UCSD-AML1 (cell line): ENCODE data around the gene ATXN1.
"Not testable (repeated sequence)": the region's sequence is repeated elsewhere in the genome, so short reads cannot be mapped to it uniquely, and the experiment has no call there.

Experiments used
- DNase-seq: peaks from one replicate; lab custom pipeline; 2025; ENCODE audit not compliant: unreplicated experiment; lab: John Stamatoyannopoulos, UW

Gene ATXN1

DNA sequence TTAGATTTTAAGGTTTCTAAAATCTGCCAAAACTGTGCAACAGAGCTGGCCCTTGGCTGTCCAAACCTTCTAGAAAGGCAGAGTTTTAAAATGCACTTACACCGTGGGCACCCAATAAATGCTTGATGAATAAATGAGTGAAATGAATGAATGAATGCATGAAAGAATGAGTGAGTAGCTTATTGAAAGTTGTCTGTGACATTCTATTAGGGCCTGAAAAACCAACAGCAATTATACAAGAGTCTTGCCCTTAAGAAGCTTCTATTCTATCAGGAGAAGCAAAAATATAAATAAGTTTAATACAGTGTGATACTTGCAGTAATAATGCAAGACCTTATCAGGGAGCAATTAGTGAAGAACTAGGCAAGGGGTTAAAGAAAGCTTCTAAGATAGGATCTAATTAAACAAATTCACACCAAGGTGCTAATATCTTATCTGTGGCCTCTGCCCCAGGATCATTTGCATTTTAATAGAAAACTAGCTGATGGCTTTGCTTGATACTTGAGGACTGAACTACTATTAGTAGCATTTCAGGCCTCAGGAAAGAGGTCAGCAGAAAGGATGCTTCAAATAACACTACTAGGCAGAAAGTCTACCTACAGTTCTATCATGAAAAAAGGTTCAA lies 292.2 kb downstream of the ATXN1 start:
- no peak for DNase-seq

DNA sequence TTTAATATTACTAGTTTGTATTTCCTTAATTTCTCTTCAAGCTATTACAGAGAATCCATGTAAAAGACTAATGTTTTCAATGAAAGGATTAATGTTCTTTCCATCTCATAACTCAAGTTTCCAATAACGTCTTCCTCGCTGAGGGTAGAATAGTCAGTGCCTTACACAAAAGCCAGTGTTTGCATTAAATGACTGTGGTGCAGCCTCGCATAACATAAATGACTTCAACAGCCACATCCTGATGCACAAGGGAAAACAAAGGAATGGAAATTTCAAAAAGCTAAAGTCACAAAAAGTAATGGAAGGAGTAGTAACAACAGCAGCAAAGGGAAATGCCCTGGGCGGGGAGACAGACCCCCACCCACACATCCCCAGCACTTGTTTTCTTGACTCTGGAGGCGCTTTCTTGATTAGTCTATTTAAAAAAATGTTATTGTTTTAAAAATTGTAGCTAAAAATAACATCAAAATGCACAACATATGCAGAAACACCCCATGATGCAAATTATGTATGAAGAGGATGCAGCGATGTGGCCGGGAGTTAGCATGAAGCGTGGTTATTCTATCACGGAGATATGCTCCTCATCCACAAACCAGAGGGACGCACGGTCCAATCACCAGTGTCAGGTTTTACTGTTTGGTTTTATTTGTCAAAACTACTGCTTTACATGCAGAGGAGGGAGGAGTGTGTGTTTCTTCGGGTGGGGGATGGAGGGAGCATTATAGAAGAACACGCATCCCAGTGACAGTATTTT lies 294.3 kb downstream of the ATXN1 start:
- no peak for DNase-seq

DNA sequence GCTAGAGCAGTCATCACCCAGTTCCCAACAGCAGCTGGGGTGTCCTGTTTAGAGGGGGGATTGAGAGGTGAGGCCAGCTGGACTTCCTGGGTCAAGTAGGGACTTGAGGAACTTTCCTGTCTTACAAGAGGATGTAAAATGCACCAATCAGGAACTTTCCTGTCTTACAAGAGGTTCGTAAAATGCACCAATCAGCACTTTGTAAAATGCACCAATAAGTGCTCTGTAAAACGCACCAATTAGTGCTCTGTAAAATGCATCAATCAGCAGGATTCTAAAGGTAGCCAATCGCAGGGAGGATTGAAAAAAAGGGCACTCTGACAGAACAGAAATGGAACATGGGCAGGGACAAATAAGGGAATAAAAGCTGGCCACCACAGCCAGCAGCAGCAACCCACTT lies 297.2 kb downstream of the ATXN1 start:
- no peak for DNase-seq

DNA sequence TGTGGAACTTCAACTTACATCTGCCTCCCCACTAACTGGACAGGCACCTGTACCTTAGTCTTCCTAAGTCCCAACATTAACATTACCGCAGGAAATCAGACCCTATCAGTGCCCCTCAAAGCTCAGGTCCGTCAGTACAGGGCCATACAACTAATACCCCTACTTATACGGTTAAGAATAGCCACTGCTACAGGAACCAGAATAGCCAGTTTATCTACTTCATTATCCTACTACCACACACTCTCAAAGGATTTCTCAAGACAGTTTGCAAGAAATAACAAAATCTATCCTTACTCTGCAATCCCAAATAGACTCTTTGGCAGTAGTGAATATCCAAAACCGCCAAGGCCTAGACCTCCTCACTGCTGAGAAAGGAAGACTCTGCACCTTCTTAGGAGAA lies 298.0 kb downstream of the ATXN1 start:
- not testable (repeated sequence) for DNase-seq

DNA sequence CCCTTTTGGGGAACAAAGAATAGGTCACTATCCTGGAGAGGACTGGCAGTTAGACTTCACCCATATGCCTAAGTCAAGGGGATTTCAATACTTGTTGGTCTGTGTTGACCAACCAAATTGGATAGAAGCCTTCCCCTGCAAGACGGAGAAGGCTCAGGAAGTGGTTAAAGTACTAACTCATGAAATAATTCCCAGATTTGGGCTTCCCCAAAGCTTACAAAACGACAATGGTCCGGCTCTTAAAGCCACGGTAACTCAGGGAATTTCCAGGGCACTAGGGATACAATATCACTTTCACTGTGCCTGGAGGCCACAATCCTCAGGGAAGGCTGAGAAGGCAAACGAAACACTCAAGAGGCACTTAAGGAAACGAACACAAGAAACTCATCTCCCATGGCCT lies 299.8 kb downstream of the ATXN1 start:
- no peak for DNase-seq

DNA sequence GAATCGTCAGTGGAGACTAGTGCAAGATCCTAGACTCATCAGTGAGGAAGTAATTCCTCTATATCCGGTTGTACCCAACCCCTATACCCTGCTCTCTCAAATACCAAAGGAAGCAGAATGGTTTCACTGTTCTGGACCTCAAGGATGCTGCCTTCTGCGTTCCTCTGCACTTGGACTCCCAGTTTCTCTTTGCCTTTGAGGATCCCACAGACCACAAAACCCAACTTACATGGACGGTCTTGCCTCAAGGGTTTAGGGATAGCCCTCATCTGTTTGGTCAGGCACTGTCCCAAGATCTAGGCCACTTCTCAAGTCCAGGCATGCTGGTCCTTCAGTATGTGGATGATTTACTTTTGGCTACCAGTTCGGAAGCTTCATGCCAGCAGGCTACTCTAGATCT lies 301.8 kb downstream of the ATXN1 start:
- DNase-seq = not testable (repeated sequence)

DNA sequence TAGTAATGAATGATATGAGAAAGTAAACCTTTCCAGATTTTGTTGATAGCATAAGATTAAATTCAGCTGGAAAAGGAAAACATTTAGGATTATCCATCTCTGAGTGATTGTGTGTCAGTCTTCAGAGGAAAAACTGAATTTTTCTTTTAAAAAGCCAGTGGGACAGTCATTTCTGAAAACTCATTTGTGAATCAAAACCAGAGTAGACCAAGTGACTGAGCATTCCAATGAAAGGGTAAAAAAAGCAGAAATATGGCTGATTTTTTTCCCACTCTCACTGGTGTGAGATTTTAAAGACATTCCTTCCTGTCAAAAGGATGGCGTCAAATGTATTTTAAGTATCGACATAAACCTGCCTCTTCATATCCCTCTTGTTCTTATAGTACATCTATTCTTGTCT lies 308.9 kb downstream of the ATXN1 start:
- DNase-seq = no peak

DNA sequence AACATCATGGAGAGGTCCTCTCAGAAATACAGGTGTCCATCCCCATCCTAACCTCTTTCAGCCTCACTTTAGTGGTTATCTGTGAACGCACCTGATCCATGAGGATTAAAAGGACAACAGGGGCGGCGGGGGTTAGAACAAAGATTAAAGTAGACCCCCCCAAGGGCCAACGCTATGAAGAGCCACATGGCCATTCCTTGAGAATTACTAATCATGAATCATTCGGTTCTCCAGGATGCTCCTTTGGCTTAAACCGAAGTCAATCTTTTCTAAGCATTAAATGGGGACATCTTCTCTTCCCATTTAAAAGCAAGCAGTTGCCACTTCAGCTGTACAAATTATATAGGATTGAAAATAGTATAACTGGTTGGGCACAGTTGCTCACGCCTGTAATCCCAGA lies 310.4 kb downstream of the ATXN1 start:
- DNase-seq = no peak

DNA sequence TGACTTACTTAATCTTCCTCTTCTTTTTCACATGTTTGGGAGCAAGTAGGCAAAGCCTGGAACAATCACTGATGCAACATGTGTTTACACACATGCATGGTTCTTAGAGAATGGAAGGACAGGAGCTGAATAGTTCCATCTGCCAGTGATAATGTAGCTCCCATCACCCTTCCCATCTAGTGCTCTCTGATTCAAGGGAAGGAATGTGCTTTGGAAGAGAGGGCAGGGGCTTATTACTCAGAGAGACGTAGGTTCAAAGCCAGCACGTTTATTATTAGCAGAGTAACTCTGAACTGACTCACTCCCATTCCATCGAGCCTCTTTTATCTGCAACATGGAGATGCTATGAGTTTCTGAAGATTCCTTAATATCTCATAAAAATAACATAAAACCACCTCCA lies 311.0 kb downstream of the ATXN1 start:
- no peak for DNase-seq

DNA sequence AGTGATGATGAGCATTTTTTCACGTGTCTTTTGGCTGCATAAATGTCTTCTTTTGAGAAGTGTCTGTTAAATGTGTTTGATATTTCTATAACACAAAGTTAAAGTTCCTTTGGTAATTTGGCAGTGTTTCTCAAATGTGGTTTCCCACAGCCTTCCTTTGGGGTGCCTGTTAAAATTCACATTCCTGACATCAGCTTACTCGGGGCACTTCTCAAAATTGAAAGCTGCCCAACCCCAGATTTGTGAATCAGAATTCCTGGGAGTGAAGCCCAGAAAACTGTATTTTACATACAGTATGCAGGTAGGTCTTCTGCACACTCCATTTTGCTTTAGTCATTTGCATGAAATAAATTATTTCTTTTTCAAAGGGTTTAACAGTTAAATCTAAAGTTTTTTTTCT lies 315.0 kb downstream of the ATXN1 start:
- no peak for DNase-seq

DNA sequence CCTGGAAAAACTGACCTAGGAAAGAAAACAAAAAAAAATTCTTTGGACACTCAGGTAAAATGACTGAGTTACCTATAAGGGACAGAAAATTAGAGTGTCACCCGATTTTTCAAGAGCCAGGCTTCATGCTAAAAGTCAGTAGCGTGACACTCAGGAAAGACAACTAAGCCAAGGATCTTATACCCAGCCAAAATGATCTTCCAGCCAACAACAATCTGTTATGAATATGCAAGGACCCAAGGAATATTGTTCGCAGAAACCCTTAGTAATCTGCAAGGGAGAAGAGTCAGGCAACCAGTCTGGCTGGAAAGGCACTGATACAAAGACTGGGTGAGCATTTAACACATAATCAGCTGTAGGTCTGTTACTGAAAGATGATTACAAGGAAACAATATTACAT lies 319.2 kb downstream of the ATXN1 start:
- no peak for DNase-seq

DNA sequence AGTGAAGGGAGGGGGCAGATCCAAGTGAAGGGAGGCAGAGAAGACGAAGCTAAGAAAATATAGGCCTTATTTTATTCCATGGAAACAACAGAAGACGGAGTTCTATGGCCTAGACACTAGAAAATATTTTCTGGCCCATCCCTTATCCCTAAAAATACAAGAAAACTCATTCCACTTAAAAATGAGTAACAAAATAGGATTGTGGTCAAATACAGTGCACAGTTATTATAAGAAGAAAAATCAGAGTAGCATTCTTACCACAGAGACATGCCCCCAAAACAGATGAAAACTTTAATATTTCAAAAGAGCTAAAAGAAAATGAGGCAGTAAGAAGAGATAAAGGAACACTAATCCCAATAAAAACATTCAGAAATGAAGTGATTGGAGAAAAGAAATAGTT lies 320.0 kb downstream of the ATXN1 start:
- DNase-seq = no peak

DNA sequence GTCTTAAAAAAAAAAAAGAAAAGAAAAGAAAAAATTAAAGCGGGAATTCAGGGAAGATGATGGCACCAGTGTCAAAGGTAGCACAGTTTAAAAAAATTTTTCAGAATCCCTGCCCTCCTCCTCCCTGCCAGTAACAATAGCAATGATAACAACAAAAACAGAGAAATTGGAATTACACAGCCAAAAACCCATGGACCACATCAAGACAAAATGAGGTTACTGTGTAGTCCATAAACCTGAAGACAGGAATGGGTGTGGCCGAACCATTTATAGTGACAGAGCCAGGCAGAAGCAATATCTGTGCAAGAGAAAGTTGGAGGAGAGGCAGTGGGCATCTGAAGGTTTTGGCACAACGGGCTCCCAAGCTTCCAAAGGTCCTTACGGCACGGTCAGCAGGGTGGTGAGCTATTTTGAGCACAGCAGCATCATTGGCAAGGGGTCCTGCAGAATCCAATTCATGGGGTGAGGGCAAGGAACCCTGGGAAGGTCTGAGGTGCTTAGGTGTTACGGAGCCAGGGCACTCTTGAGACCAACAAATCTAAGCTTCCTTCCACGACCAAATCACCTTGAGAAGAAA lies 320.5 kb downstream of the ATXN1 start:
- no peak for DNase-seq

DNA sequence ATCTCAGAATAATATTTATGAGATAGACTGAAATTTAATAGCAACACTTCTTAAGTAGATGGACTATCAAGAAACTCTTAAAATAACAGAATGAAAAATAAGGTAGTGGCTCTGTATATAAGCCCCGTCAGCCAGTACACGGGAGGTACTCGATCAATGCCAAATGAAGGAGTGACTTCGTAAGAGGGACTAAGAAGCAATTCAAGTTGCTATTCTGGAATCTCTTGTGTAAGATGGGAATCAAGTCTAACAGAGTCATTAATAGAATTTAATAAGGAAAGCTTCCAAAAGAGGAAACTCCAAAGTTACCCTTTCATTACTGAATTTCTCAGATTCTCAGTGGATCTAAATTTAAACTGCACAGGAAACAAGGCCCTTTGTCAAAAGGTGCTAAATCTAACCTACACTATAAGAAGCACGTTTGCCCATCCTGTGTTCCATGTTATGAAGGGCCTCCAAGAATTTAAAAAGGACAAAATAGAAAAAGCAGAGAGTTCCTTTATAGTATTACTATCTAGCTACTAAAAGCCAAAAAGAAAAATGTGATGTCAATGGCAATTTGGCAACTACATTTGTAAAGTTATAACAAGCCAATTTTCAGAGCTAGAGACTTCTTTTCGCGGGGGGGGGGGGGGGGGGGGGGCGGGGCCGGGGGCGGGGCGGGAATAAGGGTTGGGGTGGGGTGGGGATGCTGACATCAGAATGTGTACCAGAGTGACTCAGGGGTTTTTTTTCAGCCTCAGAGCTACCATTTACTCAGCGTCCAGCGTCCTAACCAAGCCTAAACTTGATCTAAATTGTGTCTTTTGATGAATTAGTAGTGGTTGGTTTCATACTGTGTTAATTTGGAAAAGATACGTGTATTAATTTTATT lies 322.3 kb downstream of the ATXN1 start:
- DNase-seq = no peak

DNA sequence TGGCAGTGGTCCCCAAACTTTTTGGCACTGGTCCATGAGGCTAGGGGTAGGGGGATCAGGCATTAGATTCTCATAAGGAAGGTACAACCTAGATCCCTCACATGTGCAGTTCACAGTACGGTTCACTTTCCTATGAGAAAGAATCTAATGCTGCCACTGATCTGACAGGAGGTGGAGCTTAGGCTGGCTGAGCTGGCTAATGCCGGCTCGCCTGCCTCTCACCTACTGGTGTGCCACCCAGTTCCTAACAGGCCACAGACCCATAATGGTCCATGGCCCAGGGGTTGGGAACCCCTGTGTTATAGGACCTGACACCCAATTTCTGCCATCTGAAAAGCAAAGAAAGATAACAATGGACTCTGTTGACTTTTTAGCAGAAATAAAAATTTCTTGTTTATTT lies 323.3 kb downstream of the ATXN1 start:
- no peak for DNase-seq

DNA sequence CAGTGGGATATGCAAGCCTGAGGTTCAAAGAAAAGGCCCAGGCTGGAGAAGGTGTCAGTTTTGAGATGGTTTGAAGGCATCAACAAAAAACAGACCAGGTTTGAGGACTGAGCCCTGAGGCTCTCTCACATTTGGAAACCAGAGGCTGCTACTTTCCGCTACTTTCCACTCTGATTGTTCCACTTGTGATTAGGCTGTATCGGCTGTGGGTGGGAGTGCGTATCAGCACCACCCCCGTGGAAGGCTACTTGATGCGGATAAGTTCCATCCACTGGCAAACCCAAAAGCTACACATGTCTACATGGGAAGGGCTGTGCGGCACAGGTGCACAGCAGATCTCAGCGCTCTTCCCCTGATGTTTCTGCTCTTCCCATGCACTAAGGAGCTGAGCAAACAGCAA lies 324.2 kb downstream of the ATXN1 start:
- DNase-seq = no peak

DNA sequence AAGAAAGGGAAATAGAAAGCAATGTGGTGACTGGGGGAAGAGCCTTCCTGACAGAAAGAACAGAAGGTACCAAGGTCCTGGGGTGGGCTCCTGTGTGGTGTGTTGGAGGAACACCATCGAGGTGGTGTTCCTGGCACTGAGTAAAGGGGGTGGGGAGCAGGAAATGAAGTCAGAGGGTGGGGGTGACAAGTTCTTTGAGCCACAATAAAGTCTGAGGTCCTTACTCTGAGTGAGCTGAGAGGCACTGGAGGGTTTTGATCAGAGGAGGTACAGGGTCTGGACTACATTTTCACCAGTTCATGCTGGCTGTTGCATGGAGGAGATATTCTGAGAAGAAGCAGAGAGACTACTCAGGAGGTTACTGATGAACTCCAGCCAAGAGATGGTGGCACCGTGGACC lies 324.7 kb downstream of the ATXN1 start:
- no peak for DNase-seq

DNA sequence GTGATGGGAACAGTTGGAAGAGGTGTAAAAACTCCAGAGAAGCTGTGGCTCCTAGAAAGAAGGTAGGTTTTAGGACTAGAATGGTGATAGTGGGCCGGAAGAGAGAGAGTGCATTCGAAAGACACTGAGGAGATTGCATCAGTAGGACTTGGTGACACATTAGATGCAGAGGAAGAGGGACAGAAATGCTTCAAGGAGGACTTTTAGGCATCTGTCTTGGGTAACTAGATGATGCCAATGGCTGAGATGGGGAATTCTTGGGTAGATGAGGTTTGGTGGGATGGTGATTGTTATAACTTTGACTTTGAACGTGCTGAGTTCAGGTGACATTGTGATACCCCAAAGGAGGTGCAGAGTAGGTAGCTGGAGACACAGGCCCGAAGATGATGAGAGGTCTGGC lies 326.4 kb downstream of the ATXN1 start:
- no peak for DNase-seq

DNA sequence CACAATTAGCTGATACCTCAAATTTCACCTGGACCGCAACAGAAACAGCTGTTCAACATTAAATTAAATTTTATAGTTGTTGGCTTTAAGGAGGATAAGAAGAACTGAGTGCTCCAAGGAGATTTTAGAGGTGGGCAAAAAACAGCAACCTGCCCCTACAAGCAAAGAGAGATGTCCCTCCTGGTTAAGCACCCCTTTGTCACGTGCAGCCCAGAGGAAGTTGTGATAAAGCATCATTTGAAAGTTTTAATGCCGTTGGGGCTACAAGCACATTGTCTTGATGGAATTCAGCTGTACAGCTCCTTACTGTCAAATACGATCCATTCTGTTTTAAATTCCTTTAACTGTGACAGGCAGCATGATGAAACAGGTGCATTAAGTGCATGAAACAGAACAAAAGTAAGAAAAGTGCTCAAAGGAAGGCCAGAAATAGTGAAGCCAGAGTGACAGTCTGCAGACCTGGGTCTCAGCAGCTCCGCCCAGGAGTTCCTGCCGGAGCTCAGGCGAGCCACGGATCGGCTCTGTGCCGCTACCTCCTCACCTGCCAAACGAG lies 327.8 kb downstream of the ATXN1 start:
- DNase-seq = no peak

DNA sequence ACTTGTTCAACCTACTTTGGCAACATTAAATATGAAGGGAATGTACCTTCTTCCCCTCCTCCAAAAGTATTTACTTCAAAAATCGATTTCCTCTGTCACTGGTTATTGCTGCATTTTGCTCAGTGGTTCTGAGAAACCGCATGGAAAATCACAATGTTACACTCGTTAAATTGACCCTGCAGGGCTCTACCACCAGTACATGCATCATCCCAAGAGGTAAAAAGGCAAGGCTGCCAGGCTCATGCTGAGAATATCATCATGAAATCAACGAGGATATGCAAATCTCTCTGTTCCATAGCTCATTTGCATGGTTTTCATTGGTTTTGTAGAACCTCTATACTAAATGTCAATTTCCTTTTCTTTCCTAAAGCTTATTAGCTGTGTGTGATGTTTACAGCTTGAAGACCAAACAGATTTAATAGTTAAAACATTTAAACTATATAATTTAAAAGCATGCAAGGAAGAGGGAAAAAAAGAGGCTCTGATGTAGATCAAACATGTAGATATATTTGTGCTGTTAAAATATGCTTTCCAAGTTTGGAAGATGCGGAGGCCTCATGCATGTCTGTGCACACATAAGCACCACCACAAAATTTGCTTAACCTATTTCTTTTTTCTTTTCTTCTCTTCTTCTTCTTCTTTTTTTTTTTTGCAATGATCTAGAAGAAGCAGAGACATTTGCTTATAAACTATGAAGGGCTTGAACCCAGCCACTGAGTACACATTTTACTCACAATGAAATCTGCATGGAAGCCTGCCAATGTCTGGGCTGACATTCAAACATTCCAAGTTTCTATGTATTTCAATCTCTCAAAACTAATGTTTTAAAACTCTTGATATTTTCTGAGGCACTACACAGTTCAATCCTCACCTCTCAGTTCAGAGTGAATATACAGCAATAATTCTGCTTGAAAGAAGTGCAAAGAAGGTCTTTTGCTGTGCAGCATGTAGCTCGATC lies 328.9 kb downstream of the ATXN1 start:
- no peak for DNase-seq
